ENCODE data around the gene SNX7.

DNA sequence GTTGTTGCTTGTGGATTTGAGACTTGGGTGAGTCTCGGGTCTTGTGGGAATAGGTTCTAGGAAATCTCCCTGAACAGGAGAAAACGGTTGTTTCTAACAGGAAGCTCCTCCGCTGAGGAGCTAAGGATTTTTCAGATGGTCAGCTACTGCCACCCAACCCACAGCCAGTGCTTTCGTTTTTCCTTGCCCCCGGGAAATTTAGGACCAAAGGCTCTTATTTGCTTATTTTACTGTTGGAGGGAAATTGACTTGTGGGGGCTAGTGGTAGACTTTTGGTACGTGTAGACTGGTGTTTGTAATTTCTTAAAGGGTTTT is 792 bp downstream of the SNX7 start:
- TF ChIP-seq POLR2A (IDR thresholded peaks at IDR 0.05): no peak
- TF ChIP-seq, protein P1, sequence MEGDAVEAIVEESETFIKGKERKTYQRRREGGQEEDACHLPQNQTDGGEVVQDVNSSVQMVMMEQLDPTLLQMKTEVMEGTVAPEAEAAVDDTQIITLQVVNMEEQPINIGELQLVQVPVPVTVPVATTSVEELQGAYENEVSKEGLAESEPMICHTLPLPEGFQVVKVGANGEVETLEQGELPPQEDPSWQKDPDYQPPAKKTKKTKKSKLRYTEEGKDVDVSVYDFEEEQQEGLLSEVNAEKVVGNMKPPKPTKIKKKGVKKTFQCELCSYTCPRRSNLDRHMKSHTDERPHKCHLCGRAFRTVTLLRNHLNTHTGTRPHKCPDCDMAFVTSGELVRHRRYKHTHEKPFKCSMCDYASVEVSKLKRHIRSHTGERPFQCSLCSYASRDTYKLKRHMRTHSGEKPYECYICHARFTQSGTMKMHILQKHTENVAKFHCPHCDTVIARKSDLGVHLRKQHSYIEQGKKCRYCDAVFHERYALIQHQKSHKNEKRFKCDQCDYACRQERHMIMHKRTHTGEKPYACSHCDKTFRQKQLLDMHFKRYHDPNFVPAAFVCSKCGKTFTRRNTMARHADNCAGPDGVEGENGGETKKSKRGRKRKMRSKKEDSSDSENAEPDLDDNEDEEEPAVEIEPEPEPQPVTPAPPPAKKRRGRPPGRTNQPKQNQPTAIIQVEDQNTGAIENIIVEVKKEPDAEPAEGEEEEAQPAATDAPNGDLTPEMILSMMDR (IDR thresholded peaks at IDR 0.05): no peak

Measured in adrenal gland (tissue), 5 donors.